ENCODE measurements around the gene DUSP28. TPM values are rescaled to one million over a fixed set of nuclear protein-coding genes. Genes with fewer than 3 reads are reported as not detected.

Gene DUSP28
- total and polyA plus RNA-seq, 2 of the 13 experiments (the other 11 are each of a cell fraction or from before 2014, with no cell fraction given): 5.2 to 8.6 TPM

DNA sequence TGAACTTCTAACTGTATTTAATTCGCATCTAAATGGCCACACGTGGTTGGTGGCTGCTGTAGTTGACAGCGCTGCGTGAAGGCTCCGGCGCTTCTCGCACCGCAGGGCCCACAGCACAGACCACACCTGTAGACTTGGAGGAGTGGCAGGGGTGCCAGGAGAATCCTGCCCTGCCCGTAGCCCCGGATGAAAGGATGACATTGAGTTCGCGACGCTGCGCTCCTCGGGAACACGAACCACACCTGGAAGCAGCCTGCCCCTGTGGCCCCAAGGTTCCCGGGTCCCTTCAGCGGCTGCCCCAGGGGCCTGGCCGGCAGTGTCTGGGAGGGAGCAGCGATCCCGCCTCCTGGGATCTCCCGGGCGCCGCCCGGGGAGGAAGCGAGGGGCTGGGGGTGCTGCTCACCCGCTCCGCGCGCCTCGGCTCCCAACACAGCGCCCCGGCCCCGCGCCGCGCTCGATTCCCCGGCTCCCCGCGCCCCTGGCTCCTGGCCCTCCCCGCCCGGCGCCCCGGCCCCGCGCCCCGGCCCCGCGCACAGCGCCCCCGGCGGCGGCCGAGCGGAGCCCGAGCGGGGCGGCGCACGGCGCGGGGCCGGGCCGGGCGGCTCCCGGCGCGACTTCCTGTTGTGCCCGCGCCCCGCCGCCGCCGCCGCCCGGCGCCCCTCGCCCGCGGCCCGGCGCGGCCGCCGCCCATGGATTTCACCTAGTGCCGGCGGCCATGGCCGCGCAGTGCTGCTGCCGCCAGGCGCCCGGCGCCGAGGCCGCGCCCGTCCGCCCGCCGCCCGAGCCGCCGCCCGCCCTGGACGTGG is 7.9 kb downstream of the DUSP28 start, which contains the start of gene RNPEPL1 (continued):
- TF ChIP-seq SP140L (CRISPR knock-in tag; IDR thresholded peaks at IDR 0.05; ENCODE audit: borderline replicate concordance) (no peak), ZNF17 (CRISPR knock-in tag; IDR thresholded peaks at IDR 0.05) (no peak), EP300 (IDR thresholded peaks at IDR 0.05; ENCODE audit: low read depth in 2 of 2, low read length in 2 of 2) (no peak), EP300 (CRISPR knock-in tag; IDR thresholded peaks at IDR 0.05; ENCODE audit: borderline replicate concordance) (no peak), ATM (IDR thresholded peaks at IDR 0.05; ENCODE audit: borderline replicate concordance) (no peak), ZSCAN29 (CRISPR knock-in tag; conservative IDR thresholded peaks at IDR 0.05) (no peak), MIXL1 (CRISPR knock-in tag; IDR thresholded peaks at IDR 0.05) (no peak), KMT2A (CRISPR knock-in tag; IDR thresholded peaks at IDR 0.05) (no peak), SNAPC2 (CRISPR knock-in tag; IDR thresholded peaks at IDR 0.05) (0 out of 2 replicates have a peak, but pooled peaks have one; percentile 8), CBX5 (CRISPR knock-in tag; IDR thresholded peaks at IDR 0.05; ENCODE audit: borderline replicate concordance) (no peak; the same call in 1 of the 2 replicates), NR2F1 (CRISPR knock-in tag; IDR thresholded peaks at IDR 0.05) (no peak), ZKSCAN1 (IDR thresholded peaks at IDR 0.05; ENCODE audit: low read length) (no peak), ZNF264 (CRISPR knock-in tag; IDR thresholded peaks at IDR 0.05) (no peak), MTF2 (CRISPR knock-in tag; IDR thresholded peaks at IDR 0.05; ENCODE audit: borderline replicate concordance) (peak; percentile 72; the same call in 1 of the 2 replicates)
- TF ChIP-seq, protein P1, sequence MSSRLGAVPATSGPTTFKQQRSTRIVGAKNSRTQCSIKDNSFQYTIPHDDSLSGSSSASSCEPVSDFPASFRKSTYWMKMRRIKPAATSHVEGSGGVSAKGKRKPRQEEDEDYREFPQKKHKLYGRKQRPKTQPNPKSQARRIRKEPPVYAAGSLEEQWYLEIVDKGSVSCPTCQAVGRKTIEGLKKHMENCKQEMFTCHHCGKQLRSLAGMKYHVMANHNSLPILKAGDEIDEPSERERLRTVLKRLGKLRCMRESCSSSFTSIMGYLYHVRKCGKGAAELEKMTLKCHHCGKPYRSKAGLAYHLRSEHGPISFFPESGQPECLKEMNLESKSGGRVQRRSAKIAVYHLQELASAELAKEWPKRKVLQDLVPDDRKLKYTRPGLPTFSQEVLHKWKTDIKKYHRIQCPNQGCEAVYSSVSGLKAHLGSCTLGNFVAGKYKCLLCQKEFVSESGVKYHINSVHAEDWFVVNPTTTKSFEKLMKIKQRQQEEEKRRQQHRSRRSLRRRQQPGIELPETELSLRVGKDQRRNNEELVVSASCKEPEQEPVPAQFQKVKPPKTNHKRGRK (CRISPR knock-in tag; IDR thresholded peaks at IDR 0.05): peak; percentile 6; the same call in 1 of the 2 replicates
- TF ChIP-seq, protein P2, sequence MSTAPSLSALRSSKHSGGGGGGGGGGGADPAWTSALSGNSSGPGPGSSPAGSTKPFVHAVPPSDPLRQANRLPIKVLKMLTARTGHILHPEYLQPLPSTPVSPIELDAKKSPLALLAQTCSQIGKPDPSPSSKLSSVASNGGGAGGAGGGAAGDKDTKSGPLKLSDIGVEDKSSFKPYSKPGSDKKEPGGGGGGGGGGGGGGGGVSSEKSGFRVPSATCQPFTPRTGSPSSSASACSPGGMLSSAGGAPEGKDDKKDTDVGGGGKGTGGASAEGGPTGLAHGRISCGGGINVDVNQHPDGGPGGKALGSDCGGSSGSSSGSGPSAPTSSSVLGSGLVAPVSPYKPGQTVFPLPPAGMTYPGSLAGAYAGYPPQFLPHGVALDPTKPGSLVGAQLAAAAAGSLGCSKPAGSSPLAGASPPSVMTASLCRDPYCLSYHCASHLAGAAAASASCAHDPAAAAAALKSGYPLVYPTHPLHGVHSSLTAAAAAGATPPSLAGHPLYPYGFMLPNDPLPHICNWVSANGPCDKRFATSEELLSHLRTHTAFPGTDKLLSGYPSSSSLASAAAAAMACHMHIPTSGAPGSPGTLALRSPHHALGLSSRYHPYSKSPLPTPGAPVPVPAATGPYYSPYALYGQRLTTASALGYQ (CRISPR knock-in tag; IDR thresholded peaks at IDR 0.05): no peak
- TF ChIP-seq, protein P3, sequence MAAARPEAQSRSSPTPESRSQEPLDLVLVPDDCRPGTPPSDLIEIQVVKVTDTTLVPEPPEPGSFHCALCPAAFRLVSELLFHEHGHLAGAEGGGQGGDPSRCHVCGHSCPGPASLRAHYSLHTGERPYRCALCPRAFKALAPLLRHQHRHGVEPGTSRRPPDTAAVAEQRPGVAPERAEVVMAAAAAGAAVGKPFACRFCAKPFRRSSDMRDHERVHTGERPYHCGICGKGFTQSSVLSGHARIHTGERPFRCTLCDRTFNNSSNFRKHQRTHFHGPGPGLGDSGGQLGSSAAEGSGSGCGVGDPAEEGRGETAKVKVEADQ (CRISPR knock-in tag; IDR thresholded peaks at IDR 0.05; ENCODE audit: borderline replicate concordance): peak; percentile 59
- TF ChIP-seq, protein P4, sequence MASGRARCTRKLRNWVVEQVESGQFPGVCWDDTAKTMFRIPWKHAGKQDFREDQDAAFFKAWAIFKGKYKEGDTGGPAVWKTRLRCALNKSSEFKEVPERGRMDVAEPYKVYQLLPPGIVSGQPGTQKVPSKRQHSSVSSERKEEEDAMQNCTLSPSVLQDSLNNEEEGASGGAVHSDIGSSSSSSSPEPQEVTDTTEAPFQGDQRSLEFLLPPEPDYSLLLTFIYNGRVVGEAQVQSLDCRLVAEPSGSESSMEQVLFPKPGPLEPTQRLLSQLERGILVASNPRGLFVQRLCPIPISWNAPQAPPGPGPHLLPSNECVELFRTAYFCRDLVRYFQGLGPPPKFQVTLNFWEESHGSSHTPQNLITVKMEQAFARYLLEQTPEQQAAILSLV (CRISPR knock-in tag; IDR thresholded peaks at IDR 0.05; ENCODE audit: borderline replicate concordance): peak; percentile 61; the same call in 1 of the 2 replicates
- TF ChIP-seq, protein P5, sequence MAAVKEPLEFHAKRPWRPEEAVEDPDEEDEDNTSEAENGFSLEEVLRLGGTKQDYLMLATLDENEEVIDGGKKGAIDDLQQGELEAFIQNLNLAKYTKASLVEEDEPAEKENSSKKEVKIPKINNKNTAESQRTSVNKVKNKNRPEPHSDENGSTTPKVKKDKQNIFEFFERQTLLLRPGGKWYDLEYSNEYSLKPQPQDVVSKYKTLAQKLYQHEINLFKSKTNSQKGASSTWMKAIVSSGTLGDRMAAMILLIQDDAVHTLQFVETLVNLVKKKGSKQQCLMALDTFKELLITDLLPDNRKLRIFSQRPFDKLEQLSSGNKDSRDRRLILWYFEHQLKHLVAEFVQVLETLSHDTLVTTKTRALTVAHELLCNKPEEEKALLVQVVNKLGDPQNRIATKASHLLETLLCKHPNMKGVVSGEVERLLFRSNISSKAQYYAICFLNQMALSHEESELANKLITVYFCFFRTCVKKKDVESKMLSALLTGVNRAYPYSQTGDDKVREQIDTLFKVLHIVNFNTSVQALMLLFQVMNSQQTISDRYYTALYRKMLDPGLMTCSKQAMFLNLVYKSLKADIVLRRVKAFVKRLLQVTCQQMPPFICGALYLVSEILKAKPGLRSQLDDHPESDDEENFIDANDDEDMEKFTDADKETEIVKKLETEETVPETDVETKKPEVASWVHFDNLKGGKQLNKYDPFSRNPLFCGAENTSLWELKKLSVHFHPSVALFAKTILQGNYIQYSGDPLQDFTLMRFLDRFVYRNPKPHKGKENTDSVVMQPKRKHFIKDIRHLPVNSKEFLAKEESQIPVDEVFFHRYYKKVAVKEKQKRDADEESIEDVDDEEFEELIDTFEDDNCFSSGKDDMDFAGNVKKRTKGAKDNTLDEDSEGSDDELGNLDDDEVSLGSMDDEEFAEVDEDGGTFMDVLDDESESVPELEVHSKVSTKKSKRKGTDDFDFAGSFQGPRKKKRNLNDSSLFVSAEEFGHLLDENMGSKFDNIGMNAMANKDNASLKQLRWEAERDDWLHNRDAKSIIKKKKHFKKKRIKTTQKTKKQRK (IDR thresholded peaks at IDR 0.05; ENCODE audit: low read length): no peak
